Ascending aorta (tissue), 2 donors: ENCODE data around the gene MYOT. TPM values are rescaled to one million over a fixed set of nuclear protein-coding genes. Genes with fewer than 3 reads are reported as not detected.

Experiments used
- DNase-seq, 2 donors: peaks; one replicate each; pipeline ENCODE4 v3.0.0-alpha.2; 2019; ENCODE audit warnings: low spot score in 2 of 2
- H3K27ac ChIP-seq, 2 donors: fragments of 200-600 bp; sonication (generic); one replicate each; pipeline ENCODE4 v1.5.1; 2016 to 2017; ENCODE audit warnings: mild to moderate bottlenecking in 1 of 2
- H3K27me3 ChIP-seq: fragments of 200-600 bp; sonication (generic); one replicate; pipeline ENCODE4 v1.5.1; 2017
- H3K36me3 ChIP-seq, 2 donors: fragments of 200-600 bp; sonication (generic); one replicate each; pipeline ENCODE4 v1.5.1; 2016
- H3K4me1 ChIP-seq, 2 donors: fragments of 200-600 bp; sonication (generic); one replicate each; pipeline ENCODE4 v1.5.1; 2016 to 2017; ENCODE audit warnings: mild to moderate bottlenecking in 1 of 2
- H3K4me3 ChIP-seq, 2 donors: fragments of 200-600 bp; sonication (generic); one replicate each; pipeline ENCODE4 v1.5.1; 2016 to 2017; ENCODE audit warnings: mild to moderate bottlenecking in 1 of 2
- H3K9me3 ChIP-seq, 2 donors: fragments of 200-600 bp; sonication (generic); one replicate each; pipeline ENCODE4 v1.5.1; 2016
- intact Hi-C: fragments of 100-400 bp; cut with DNase I; formaldehyde crosslinking; loops from one replicate; pipeline ENCODE4 v1.15.1; 2023
- total RNA-seq: library from RNA; depleted of rRNA; stranded (reverse); fragments of >200 nt; gene quantifications from one replicate; pipeline ENCODE4 v1.1.0, GENCODE V29; 2016
- TF ChIP-seq, protein P1 (sequence below), 3 experiments: fragments of 200-600 bp in 2 of 3; fragments of 450-650 bp in 1 of 3; sonication (generic) in 2 of 3; IDR thresholded peaks; one replicate each; pipeline ENCODE4 v1.5.1; 2016 to 2019; ENCODE audit warnings: antibody characterized with exemption in 3 of 3, mild to moderate bottlenecking in 1 of 3, moderate library complexity in 1 of 3

Gene MYOT
- total RNA-seq, 1 donor from 2014 or later = 12.3 TPM

GRCh38 chr5:137923856-137924255 lies 56.2 kb downstream of the MYOT start:
- Histone ChIP-seq H3K4me1 (no peaks in the 10 kb centered on the region), H3K27me3 (no peaks in the 10 kb centered on the region), H3K36me3 (peaks cover 5 to 12% of the 10 kb centered on the region in 2 donors), H3K9me3 (no peaks in the 10 kb centered on the region), H3K27ac (no peak overlapping the region), H3K4me3 (no peak overlapping the region)
- intact Hi-C loops = no loop called here
- TF ChIP-seq, protein P1, sequence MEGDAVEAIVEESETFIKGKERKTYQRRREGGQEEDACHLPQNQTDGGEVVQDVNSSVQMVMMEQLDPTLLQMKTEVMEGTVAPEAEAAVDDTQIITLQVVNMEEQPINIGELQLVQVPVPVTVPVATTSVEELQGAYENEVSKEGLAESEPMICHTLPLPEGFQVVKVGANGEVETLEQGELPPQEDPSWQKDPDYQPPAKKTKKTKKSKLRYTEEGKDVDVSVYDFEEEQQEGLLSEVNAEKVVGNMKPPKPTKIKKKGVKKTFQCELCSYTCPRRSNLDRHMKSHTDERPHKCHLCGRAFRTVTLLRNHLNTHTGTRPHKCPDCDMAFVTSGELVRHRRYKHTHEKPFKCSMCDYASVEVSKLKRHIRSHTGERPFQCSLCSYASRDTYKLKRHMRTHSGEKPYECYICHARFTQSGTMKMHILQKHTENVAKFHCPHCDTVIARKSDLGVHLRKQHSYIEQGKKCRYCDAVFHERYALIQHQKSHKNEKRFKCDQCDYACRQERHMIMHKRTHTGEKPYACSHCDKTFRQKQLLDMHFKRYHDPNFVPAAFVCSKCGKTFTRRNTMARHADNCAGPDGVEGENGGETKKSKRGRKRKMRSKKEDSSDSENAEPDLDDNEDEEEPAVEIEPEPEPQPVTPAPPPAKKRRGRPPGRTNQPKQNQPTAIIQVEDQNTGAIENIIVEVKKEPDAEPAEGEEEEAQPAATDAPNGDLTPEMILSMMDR (IDR thresholded peaks at IDR 0.05) = no peak
- DNase-seq = no peak

DNA sequence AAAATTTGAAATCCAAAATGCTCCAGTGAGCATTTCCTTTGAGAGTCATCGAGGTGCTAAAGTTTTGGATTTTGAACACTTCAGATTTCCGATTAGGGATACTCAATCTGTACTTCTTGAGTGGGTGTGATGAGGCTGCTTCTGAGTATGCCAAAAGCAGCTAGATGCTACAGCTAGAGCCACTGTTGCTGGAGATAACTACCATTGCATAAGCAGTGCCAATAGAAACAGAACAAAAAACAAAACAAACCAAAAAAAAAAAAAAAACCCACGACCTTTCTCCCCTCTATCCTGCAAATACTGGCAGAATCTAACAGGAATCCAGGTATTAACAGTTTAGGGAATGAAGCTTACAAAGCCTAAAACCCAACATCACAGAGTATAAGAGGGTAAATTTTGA lies 65.1 kb downstream of the MYOT start:
- no peaks in the 10 kb centered on the region for H3K9me3 ChIP-seq
- H3K36me3 ChIP-seq = peaks cover under 1 to 22% of the 10 kb centered on the region in 2 donors
- intact Hi-C loops = no loop called here
- H3K27me3 ChIP-seq = no peaks in the 10 kb centered on the region
- TF ChIP-seq, protein P1 (IDR thresholded peaks at IDR 0.05) = no peak
- H3K4me1 ChIP-seq = peaks cover 0 to 5% of the 10 kb centered on the region in 2 donors
- DNase-seq = no peak
- peak overlapping the region in 1 of 2 donors; percentile 51 for H3K27ac ChIP-seq
- no peak overlapping the region for H3K4me3 ChIP-seq

- Histone ChIP-seq H3K27me3 (no peaks in the 10 kb centered on the region), H3K36me3 (peaks cover 8 to 23% of the 10 kb centered on the region in 2 donors), H3K4me3 (no peak overlapping the region), H3K4me1 (peaks cover 0 to 5% of the 10 kb centered on the region in 2 donors), H3K27ac (peak overlapping the region; percentile 1 to 51), H3K9me3 (no peaks in the 10 kb centered on the region)
- TF ChIP-seq, protein P1 (IDR thresholded peaks at IDR 0.05) = no peak
- DNase-seq = no peak
- intact Hi-C loops = no loop called here
These were observed 65.8 kb downstream of the MYOT start for GRCh38 chr5:137933491-137933911.

DNA sequence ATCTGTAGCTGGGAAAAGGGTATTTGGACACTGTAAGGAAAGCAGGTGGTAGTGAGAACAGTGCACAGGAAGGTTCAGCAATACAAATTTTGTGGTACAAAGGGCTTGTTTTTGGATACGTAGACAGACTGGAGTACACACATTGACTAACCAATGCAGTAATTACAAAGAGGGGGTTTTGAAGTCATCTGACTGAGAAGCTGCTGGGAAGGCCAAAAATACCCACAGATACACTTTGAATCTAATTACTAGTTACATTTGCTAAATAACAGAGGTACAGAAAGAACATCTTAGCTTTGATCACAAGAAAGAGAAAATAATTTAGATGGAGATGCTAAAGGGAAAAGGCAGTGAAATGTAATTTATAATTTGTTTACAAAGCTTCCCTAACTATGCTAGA lies 67.5 kb downstream of the MYOT start:
- no peak for DNase-seq
- Histone ChIP-seq H3K36me3 (peaks cover 25 to 35% of the 10 kb centered on the region in 2 donors), H3K4me3 (no peak overlapping the region), H3K27ac (peak overlapping the region in 1 of 2 donors; percentile 6), H3K9me3 (no peaks in the 10 kb centered on the region), H3K4me1 (peaks cover 0 to 5% of the 10 kb centered on the region in 2 donors), H3K27me3 (no peaks in the 10 kb centered on the region)
- TF ChIP-seq, protein P1 (IDR thresholded peaks at IDR 0.05) = no peak
- intact Hi-C loops = no loop called here

DNA sequence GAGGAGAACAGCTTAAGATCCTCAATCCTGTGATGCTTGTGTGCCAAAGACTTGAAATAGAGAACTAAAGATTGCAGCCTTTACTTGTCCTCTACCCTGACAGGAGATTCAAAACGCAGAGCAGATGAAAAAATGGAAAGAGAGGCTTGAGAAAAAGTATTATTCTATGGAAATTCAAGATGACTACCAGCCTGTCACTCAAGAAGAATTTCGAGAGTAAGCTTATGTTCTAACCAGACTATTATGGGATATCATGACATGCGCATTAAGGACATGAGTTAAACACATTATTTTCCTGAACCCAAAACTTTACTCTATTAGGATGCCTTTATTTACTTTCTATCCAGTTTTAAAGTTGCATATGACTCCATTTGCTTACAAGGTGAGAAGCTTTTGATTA lies 68.0 kb downstream of the MYOT start:
- Histone ChIP-seq H3K36me3 (peaks cover 28 to 40% of the 10 kb centered on the region in 2 donors), H3K4me1 (peaks cover 0 to 5% of the 10 kb centered on the region in 2 donors), H3K27me3 (no peaks in the 10 kb centered on the region), H3K27ac (peak overlapping the region in 1 of 2 donors; percentile 6), H3K9me3 (no peaks in the 10 kb centered on the region), H3K4me3 (no peak overlapping the region)
- TF ChIP-seq, protein P1 (IDR thresholded peaks at IDR 0.05) = no peak
- DNase-seq = no peak
- intact Hi-C loops = no loop called here

Other genes with a start within 250 kb of the MYOT start
- gene KLHL3, start 131.8 kb upstream of the MYOT start, total RNA-seq = 7.5 TPM
- 8.6 TPM for gene HNRNPA0, start 113.5 kb upstream of the MYOT start, total RNA-seq
- gene PKD2L2, start 21.6 kb downstream of the MYOT start, total RNA-seq = not detected
- 19.2 TPM for gene FAM13B, start 165.2 kb downstream of the MYOT start, total RNA-seq
- not detected for gene WNT8A, start 216.2 kb downstream of the MYOT start, total RNA-seq